GM12878 (cell line): ENCODE data around the gene TSBP1. TPM values are rescaled to one million over a fixed set of nuclear protein-coding genes. Genes with fewer than 3 reads are reported as not detected.

Source experiments
- ATAC-seq: fragments of 200-7000 bp; cut with Tn5 transposase; 3 replicates; pipeline ENCODE4 v1.9.1; 2020; ENCODE audit warnings: mild to moderate bottlenecking, moderate library complexity
- BruUV-seq: library from RNA; stranded (reverse); fragments of 400-500 nt; replicated peaks from 2 replicates; lab custom pipeline; 2021; lab: Mats Ljungman, UMichigan
- CTCF ChIA-PET: fragments of 300-600 bp; sonication (Branson Sonifier 250); formaldehyde crosslinking; extraction: SDS; loops from one replicate; lab custom pipeline; 2021; ENCODE audit warnings: inconsistent platforms; lab: Yijun Ruan, JAX
- POLR2A ChIA-PET: fragments of 350-600 bp; formaldehyde crosslinking; extraction: SDS; loops from one replicate; lab custom pipeline; 2021; ENCODE audit warnings: inconsistent platforms; lab: Charles Lee
- RAD21 ChIA-PET: fragments of 300-600 bp; sonication (Branson Sonifier 250); formaldehyde crosslinking; loops from one replicate; lab custom pipeline; 2023; ENCODE audit warnings: antibody characterized with exemption; ENCODE audit not compliant: unreplicated experiment; lab: Charles Lee
- SMC1A ChIA-PET: fragments of 300-600 bp; sonication (Branson Sonifier 250); formaldehyde crosslinking; loops from one replicate; lab custom pipeline; 2023; ENCODE audit not compliant: unreplicated experiment, uncharacterized antibody; lab: Charles Lee
- DNase-seq: peaks from one replicate; pipeline ENCODE4 v3.0.0-alpha.2; 2011; ENCODE audit warnings: low read depth, low spot score
- FAIRE-seq: peaks from 3 replicates; lab custom pipeline; 2011; peaks lifted over from hg19 to GRCh38; lab: Jason Lieb, UNC
- H2AFZ ChIP-seq: 2 replicates; pipeline ENCODE4 v1.6.0; 2011; ENCODE audit warnings: low read depth, low read length, control low read depth; ENCODE audit not compliant: control insufficient read depth
- H3K27ac ChIP-seq: 2 replicates; pipeline ENCODE4 v1.5.1; 2011; ENCODE audit warnings: control low read depth; ENCODE audit not compliant: control insufficient read depth, insufficient read depth
- H3K27me3 ChIP-seq, 2 experiments: replicated peaks in 1 of 2; 2 replicates each; pipeline versions ENCODE4 v1.6.0 to v1.6.1; 2011; ENCODE audit warnings: low read length in 1 of 2; ENCODE audit not compliant: control insufficient read depth in 2 of 2, insufficient read depth in 2 of 2
- H3K36me3 ChIP-seq, 2 experiments: 2 replicates each; pipeline ENCODE4 v1.5.1; 2011; ENCODE audit warnings: low read length in 1 of 2; ENCODE audit not compliant: control insufficient read depth in 2 of 2, insufficient read depth in 2 of 2
- H3K4me1 ChIP-seq: 2 replicates; pipeline ENCODE4 v1.6.1; 2011; ENCODE audit warnings: mild to moderate bottlenecking, low read length, moderate library complexity, mixed read lengths; ENCODE audit not compliant: control insufficient read depth, insufficient read depth
- H3K4me2 ChIP-seq: 2 replicates; pipeline ENCODE4 v1.6.0; 2011; ENCODE audit warnings: control low read depth; ENCODE audit not compliant: control insufficient read depth, insufficient read depth
- H3K4me3 ChIP-seq: fragments of 200-600 bp; sonication (generic); 2 replicates; pipeline ENCODE4 v1.5.1; 2016
- H3K79me2 ChIP-seq: 2 replicates; pipeline ENCODE4 v1.6.0; 2011; ENCODE audit warnings: low read length; ENCODE audit not compliant: control insufficient read depth, insufficient read depth
- H3K9ac ChIP-seq: 2 replicates; pipeline ENCODE4 v1.8.0; 2011; ENCODE audit warnings: low read length, control low read depth, mixed read lengths; ENCODE audit not compliant: control insufficient read depth, insufficient read depth
- H3K9me3 ChIP-seq: replicated peaks from 3 replicates; pipeline ENCODE4 v1.5.1; 2011; ENCODE audit warnings: mild to moderate bottlenecking, low read length; ENCODE audit not compliant: control insufficient read depth, insufficient read depth
- H4K20me1 ChIP-seq: 2 replicates; pipeline ENCODE4 v1.6.0; 2011; ENCODE audit not compliant: control insufficient read depth, insufficient read depth
- ATF3 ChIP-seq: IDR thresholded peaks from 2 replicates; pipeline ENCODE4 v1.6.1; 2011; ENCODE audit warnings: low read depth, mild to moderate bottlenecking, low read length, moderate library complexity, borderline replicate concordance; ENCODE audit errors: extremely low read depth
- ATF7 ChIP-seq: fragments of 450-650 bp; IDR thresholded peaks from 2 replicates; pipeline ENCODE4 v1.6.1; 2016; ENCODE audit warnings: low read depth, mild to moderate bottlenecking
- BHLHE40 ChIP-seq, 2 experiments: fragments of 450-650 bp in 1 of 2; IDR thresholded peaks; 2 replicates each; pipeline ENCODE4 v1.6.1; 2011 to 2017; ENCODE audit warnings: low read depth in 2 of 2, borderline replicate concordance in 1 of 2, improper control_type of control experiment in 1 of 2, low read length in 1 of 2, mild to moderate bottlenecking in 1 of 2
- FOXM1 ChIP-seq: IDR thresholded peaks from 2 replicates; pipeline ENCODE4 v1.6.1; 2012; ENCODE audit warnings: low read depth, mild to moderate bottlenecking, inconsistent platforms, low read length, moderate library complexity
- IKZF2 ChIP-seq, 2 experiments: fragments of 450-650 bp; IDR thresholded peaks; 2 replicates each; pipeline ENCODE4 v1.6.1; 2017; ENCODE audit warnings: mild to moderate bottlenecking in 2 of 2, moderate library complexity in 2 of 2
- KDM1A ChIP-seq: fragments of 200-600 bp; sonication (generic); IDR thresholded peaks from 2 replicates; pipeline ENCODE4 v1.6.1; 2016; ENCODE audit warnings: borderline replicate concordance
- LARP7 ChIP-seq: fragments of 450-650 bp; IDR thresholded peaks from 2 replicates; pipeline ENCODE4 v1.6.1; 2017; ENCODE audit warnings: mild to moderate bottlenecking
- NR2F1 ChIP-seq: fragments of 450-650 bp; conservative IDR thresholded peaks from 2 replicates; pipeline ENCODE4 v1.6.1; 2017; ENCODE audit warnings: mild to moderate bottlenecking
- RAD21 ChIP-seq: IDR thresholded peaks from 2 replicates; pipeline ENCODE4 v1.6.1; 2011; ENCODE audit warnings: mild to moderate bottlenecking, low read depth, low read length, moderate library complexity; ENCODE audit not compliant: insufficient read depth
- RBBP5 ChIP-seq: fragments of 200-600 bp; sonication (generic); conservative IDR thresholded peaks from 2 replicates; pipeline ENCODE4 v1.6.1; 2016
- SPI1 ChIP-seq: IDR thresholded peaks from 2 replicates; pipeline ENCODE4 v1.6.1; 2011; ENCODE audit warnings: low read depth, mild to moderate bottlenecking, low read length, moderate library complexity, borderline replicate concordance; ENCODE audit not compliant: insufficient read depth
- WGBS: methylation state at CpG from one replicate; pipeline ENCODE4 v1.1.6; 2016; ENCODE audit warnings: low lambda C conversion rate; ENCODE audit not compliant: insufficient replicate concordance, insufficient coverage; ENCODE audit errors: missing lambda C conversion rate; 5-methylcytosine and 5-hydroxymethylcytosine counted together
- in situ Hi-C: fragments of 300-500 bp; cut with MboI; formaldehyde crosslinking; loops from 9 replicates; pipeline ENCODE4 v1.14.3; 2018; ENCODE audit warnings: mixed read lengths
- intact Hi-C: fragments of 100-400 bp; cut with micrococcal nuclease; formaldehyde crosslinking; loops from one replicate; pipeline ENCODE4 v1.14.2; 2022; ENCODE audit not compliant: unreplicated experiment
- polyA plus RNA-seq, 11 experiments: library from polyadenylated mRNA; depleted of rRNA in 4 of 11; unstranded in 6 of 11; stranded (reverse) in 5 of 11; fragments of >200 nt; fragmentation: Nextera tagmentation in 4 of 11; fragmentation: Illumina TruSeq in 1 of 11; extraction: Ambion mirVana in 4 of 11; extraction: Trizol in 1 of 11; gene quantifications; 1 replicate in 1 of 11; 2 replicates in 10 of 11; pipeline versions ENCODE4 v1.2.1 to v1.2.3, GENCODE V29; 2011 to 2016; ENCODE audit warnings: inconsistent platforms in 2 of 11, missing spikeins in 2 of 11, low read depth in 1 of 11
- total RNA-seq, 4 experiments: library from RNA; depleted of rRNA in 3 of 4; stranded (reverse); fragments of >200 nt in 3 of 4; fragmentation: Illumina TruSeq in 1 of 4; extraction: Trizol in 1 of 4; gene quantifications; 2 replicates each; pipeline versions ENCODE4 v1.2.1 to v1.2.3, GENCODE V29; 2013 to 2021
- TF ChIP-seq, protein P1 (sequence below): fragments of 450-650 bp; IDR thresholded peaks from 2 replicates; pipeline ENCODE4 v1.6.1; 2016; ENCODE audit warnings: mild to moderate bottlenecking
- TF ChIP-seq, protein P2 (sequence below): IDR thresholded peaks from 2 replicates; pipeline ENCODE4 v1.6.1; 2012; ENCODE audit warnings: improper control_type of control experiment, low read depth, low read length; ENCODE audit not compliant: insufficient replicate concordance

Gene TSBP1
- total and polyA plus RNA-seq, 10 of the 15 experiments (the other 5 are each of a cell fraction or from before 2014, with no cell fraction given) = not detected

GRCh38 chr6:32413427-32414047 lies 41.8 kb upstream of the TSBP1 start:
- DNase-seq (peak; percentile 40), FAIRE-seq (peak; percentile 96), ATAC-seq (peak; percentile 94)
- CTCF ChIA-PET = interaction anchor here (0.6 to 11.1 kb wide), 44 partner anchors 10 to 550 kb away, joined by 3 to 200 read pairs (median 4); partner anchors contain the start of genes HLA-DQB1 and TAP2
- Histone ChIP-seq H3K9ac (no peak overlapping the region), H3K27ac (no peak overlapping the region), H3K27me3 (no peaks in the 10 kb centered on the region; a peak in 2 of 4 replicates), H3K79me2 (no peaks in the 10 kb centered on the region), H3K36me3 (no peaks in the 10 kb centered on the region), H4K20me1 (no peaks in the 10 kb centered on the region), H3K4me1 (no peaks in the 10 kb centered on the region), H3K4me2 (no peak overlapping the region; the same call in 1 of the 2 replicates), H3K4me3 (no peak overlapping the region), H2AFZ (peak overlapping the region; percentile 40; the same call in 1 of the 2 replicates), H3K9me3 (no peaks in the 10 kb centered on the region)
- SMC1A ChIA-PET = interaction anchor here (0.6 to 6.5 kb wide), 35 partner anchors 9 to 571 kb away, joined by 3 to 99 read pairs (median 4); partner anchors contain the start of gene TAP2
- in situ Hi-C loops = loop anchor here (5.0 kb wide), 3 partner anchors 166 to 454 kb away; no protein-coding TSS in a partner anchor
- WGBS = 2% methylated on average over 11 of the region's 11 CpGs
- POLR2A ChIA-PET = interaction anchor here (1.4 kb wide), 1 partner anchor 455 kb away, joined by 3 read pairs; no protein-coding TSS in a partner anchor
- BruUV-seq = no TSS peak
- intact Hi-C loops = loop anchor here (1.0 to 5.0 kb wide), 5 partner anchors 168 to 454 kb away; no protein-coding TSS in a partner anchor
- RAD21 ChIA-PET = interaction anchor here (0.6 to 7.5 kb wide), 19 partner anchors 11 to 455 kb away, joined by 3 to 72 read pairs (median 6); no protein-coding TSS in a partner anchor
- 0 out of 2 replicates have a peak, but pooled peaks have one; percentile 29 for TF ChIP-seq FOXM1
- peak; percentile 24; the same call in 1 of the 2 replicates for TF ChIP-seq LARP7
- TF ChIP-seq IKZF2 (IDR thresholded peaks at IDR 0.05) = peak in 1 of 2 experiments; percentile 10; a peak in 1 of 4 replicates
- no peak for TF ChIP-seq KDM1A
- 0 out of 2 replicates have a peak, but pooled peaks have one; percentile 21 for TF ChIP-seq NR2F1
- TF ChIP-seq, protein P1, sequence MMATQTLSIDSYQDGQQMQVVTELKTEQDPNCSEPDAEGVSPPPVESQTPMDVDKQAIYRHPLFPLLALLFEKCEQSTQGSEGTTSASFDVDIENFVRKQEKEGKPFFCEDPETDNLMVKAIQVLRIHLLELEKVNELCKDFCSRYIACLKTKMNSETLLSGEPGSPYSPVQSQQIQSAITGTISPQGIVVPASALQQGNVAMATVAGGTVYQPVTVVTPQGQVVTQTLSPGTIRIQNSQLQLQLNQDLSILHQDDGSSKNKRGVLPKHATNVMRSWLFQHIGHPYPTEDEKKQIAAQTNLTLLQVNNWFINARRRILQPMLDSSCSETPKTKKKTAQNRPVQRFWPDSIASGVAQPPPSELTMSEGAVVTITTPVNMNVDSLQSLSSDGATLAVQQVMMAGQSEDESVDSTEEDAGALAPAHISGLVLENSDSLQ = peak; percentile 12; the same call in 1 of the 2 replicates
- 0 out of 4 replicates have a peak, but pooled peaks of 1 of the 2 experiments have one; percentile 4 for TF ChIP-seq BHLHE40 (IDR thresholded peaks at IDR 0.05; ENCODE audit: borderline replicate concordance in 1 of 2, low read depth in 2 of 2, low read length in 1 of 2)
- no peak for TF ChIP-seq ATF7
- TF ChIP-seq ATF3 = peak; percentile 18; the same call in 1 of the 2 replicates
- TF ChIP-seq, protein P2, sequence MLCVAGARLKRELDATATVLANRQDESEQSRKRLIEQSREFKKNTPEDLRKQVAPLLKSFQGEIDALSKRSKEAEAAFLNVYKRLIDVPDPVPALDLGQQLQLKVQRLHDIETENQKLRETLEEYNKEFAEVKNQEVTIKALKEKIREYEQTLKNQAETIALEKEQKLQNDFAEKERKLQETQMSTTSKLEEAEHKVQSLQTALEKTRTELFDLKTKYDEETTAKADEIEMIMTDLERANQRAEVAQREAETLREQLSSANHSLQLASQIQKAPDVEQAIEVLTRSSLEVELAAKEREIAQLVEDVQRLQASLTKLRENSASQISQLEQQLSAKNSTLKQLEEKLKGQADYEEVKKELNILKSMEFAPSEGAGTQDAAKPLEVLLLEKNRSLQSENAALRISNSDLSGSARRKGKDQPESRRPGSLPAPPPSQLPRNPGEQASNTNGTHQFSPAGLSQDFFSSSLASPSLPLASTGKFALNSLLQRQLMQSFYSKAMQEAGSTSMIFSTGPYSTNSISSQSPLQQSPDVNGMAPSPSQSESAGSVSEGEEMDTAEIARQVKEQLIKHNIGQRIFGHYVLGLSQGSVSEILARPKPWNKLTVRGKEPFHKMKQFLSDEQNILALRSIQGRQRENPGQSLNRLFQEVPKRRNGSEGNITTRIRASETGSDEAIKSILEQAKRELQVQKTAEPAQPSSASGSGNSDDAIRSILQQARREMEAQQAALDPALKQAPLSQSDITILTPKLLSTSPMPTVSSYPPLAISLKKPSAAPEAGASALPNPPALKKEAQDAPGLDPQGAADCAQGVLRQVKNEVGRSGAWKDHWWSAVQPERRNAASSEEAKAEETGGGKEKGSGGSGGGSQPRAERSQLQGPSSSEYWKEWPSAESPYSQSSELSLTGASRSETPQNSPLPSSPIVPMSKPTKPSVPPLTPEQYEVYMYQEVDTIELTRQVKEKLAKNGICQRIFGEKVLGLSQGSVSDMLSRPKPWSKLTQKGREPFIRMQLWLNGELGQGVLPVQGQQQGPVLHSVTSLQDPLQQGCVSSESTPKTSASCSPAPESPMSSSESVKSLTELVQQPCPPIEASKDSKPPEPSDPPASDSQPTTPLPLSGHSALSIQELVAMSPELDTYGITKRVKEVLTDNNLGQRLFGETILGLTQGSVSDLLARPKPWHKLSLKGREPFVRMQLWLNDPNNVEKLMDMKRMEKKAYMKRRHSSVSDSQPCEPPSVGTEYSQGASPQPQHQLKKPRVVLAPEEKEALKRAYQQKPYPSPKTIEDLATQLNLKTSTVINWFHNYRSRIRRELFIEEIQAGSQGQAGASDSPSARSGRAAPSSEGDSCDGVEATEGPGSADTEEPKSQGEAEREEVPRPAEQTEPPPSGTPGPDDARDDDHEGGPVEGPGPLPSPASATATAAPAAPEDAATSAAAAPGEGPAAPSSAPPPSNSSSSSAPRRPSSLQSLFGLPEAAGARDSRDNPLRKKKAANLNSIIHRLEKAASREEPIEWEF = no peak
- peak; percentile 83 for TF ChIP-seq RAD21
- no peak for TF ChIP-seq RBBP5
- 0 out of 2 replicates have a peak, but pooled peaks have one; percentile 18 for TF ChIP-seq SPI1
